22Rv1 (cell line): ENCODE data around the gene CCDC187.

Source experiments
- ZFX ChIP-seq: fragments of 450-650 bp; IDR thresholded peaks from 2 replicates; pipeline ENCODE4 v1.6.1; 2017; ENCODE audit warnings: antibody characterized with exemption, borderline replicate concordance
- TF ChIP-seq, protein P1 (sequence below): fragments of 450-650 bp; IDR thresholded peaks from 2 replicates; pipeline ENCODE4 v1.5.1; 2017; ENCODE audit warnings: mild to moderate bottlenecking

DNA sequence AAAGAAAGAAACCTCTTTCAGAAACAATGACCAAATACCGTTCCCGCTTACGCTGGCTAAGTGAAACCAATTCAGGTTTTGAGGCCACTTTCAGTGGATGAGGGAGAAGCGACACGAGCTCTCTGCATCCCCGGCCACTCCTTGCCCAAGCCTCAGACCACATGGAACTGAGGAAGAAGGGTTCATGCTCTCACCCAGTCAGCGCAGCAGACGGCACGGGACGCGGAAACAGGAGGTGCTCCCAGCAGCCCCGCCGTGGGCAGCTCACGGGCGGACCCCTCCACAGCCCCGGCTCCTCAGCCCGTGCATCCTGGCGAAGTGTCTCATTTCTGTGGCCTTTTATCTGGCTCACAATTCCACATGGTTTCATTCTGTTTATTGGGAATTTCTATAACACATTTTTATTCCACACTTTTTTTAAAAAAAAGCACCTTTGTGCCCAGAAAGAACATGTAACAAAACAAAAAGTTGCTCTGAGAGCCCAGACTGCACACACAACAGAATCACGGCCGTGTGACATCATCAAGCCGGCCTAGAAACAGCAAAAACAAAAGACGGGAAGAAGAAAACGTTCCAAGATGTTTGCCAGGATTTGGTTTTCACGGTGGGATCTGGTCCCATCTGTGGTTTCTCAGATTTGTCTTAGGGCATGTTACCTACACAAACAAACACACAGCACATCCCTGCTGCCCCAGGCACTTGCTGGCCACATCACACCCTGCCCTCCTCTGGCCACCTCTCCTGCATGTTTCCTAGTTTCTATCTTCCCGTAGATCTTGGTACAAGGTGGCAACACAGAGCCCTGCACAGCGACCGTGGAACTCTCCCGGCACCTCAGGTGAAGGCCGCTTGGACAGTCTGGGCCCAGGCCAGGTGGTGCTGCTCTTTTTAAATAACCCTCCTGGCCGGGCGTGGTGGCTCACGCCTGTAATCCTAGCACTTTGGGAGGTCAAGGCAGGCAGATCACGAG, 74.5 kb downstream of the CCDC187 start:
- TF ChIP-seq, protein P1, sequence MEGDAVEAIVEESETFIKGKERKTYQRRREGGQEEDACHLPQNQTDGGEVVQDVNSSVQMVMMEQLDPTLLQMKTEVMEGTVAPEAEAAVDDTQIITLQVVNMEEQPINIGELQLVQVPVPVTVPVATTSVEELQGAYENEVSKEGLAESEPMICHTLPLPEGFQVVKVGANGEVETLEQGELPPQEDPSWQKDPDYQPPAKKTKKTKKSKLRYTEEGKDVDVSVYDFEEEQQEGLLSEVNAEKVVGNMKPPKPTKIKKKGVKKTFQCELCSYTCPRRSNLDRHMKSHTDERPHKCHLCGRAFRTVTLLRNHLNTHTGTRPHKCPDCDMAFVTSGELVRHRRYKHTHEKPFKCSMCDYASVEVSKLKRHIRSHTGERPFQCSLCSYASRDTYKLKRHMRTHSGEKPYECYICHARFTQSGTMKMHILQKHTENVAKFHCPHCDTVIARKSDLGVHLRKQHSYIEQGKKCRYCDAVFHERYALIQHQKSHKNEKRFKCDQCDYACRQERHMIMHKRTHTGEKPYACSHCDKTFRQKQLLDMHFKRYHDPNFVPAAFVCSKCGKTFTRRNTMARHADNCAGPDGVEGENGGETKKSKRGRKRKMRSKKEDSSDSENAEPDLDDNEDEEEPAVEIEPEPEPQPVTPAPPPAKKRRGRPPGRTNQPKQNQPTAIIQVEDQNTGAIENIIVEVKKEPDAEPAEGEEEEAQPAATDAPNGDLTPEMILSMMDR, result no peak
- no peak for TF ChIP-seq ZFX
